Stimulated activated CD4-positive, alpha-beta T cell treated with anti-CD3 and anti-CD28 coated beads, Interleukin-4, amount 100 ng/mL, for 4 hours (primary cell): Measurements from ENCODE around the gene TGIF1.

Experiments used
- DNase-seq, 2 experiments: peaks; one replicate each; pipeline ENCODE4 v3.0.0-alpha.2; 2020

TGIF1 gene

GRCh38 chr18:3489462-3489861 is 39.5 kb downstream of the TGIF1 start:
- DNase-seq: no peak

GRCh38 chr18:3491981-3492555 is 42.1 kb downstream of the TGIF1 start:
- DNase-seq: no peak

GRCh38 chr18:3492721-3493120 is 42.7 kb downstream of the TGIF1 start:
- DNase-seq: no peak

- DNase-seq: no peak
These were observed 43.7 kb downstream of the TGIF1 start for GRCh38 chr18:3493501-3494244.

GRCh38 chr18:3494245-3494526 is 44.2 kb downstream of the TGIF1 start:
- no peak for DNase-seq

GRCh38 chr18:3494569-3494968 is 44.6 kb downstream of the TGIF1 start:
- no peak for DNase-seq

- DNase-seq: no peak
These were observed 45.9 kb downstream of the TGIF1 start for GRCh38 chr18:3495691-3496430.

GRCh38 chr18:3498698-3499471 is 48.9 kb downstream of the TGIF1 start:
- DNase-seq: peak in 1 of 2 experiments; percentile 8

- DNase-seq: no peak
These were observed 49.5 kb downstream of the TGIF1 start for GRCh38 chr18:3499501-3499900.

GRCh38 chr18:3500016-3500415 is 50.0 kb downstream of the TGIF1 start:
- no peak for DNase-seq

- no peak for DNase-seq
These were observed 52.7 kb downstream of the TGIF1 start for GRCh38 chr18:3502650-3503049.

- DNase-seq: no peak
These were observed 54.7 kb downstream of the TGIF1 start for GRCh38 chr18:3504637-3505036.

GRCh38 chr18:3508576-3509549 is 58.9 kb downstream of the TGIF1 start:
- DNase-seq: no peak
